ENCODE measurements around the gene SBK1. TPM values are rescaled to one million over a fixed set of nuclear protein-coding genes. Genes with fewer than 3 reads are reported as not detected.

The SBK1 gene
- total and polyA plus RNA-seq, 2 of the 4 experiments (the other 2 are of a cell fraction) = under 0.01 to 0.05 TPM

DNA sequence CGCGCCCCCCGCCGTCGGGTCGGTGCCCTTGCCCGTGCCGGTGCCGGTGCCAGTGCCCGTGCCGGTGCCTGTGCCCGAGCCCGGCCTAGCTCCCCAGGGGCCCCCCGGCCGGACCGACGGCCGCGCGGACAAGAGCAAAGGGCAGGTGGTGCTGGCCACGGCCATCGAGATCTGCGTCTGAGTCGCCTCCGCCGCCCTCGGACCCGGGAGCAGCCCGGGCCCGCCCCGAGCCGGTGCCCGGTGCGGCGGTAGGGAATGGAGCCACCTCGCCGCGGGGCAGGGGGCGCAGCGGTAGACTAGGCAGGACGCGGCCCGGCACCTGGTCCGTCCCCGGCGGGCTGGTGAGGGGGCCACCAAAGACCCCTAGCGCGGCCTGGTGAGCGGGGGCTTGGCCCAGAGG is 28.4 kb downstream of the SBK1 start:
- no peak overlapping the region for H4K5ac ChIP-seq (ENCODE audit: low read depth, low read length)
- no peak overlapping the region for H2BK5ac ChIP-seq (ENCODE audit: low read depth, low read length, poor library complexity, severe bottlenecking)
- intact Hi-C loops (cut with micrococcal nuclease) (loop anchor here (1.0 kb wide), 2 partner anchors 41 to 229 kb away; no protein-coding TSS in a partner anchor), dilution Hi-C loops (cut with HindIII; ENCODE audit: low sequenced_read_pairs, unreplicated experiment) (no loop called here), in situ Hi-C loops (cut with MboI; ENCODE audit: low sequenced_read_pairs) (loop anchor here (10.0 kb wide), 1 partner anchor 224 kb away; no protein-coding TSS in a partner anchor)
- H2AFZ ChIP-seq (replicated peaks; ENCODE audit: low read length, poor library complexity) = no peak overlapping the region
- H3K23ac ChIP-seq (ENCODE audit: low read depth, low read length) = no peak overlapping the region
- no peak overlapping the region for H3K27ac ChIP-seq (ENCODE audit: insufficient read depth, low read length)
- no peak overlapping the region for H2AK9ac ChIP-seq (replicated peaks; ENCODE audit: low read depth, low read length, poor library complexity)
- H3K36me3 ChIP-seq (ENCODE audit: control insufficient read depth, insufficient read depth, low read length) = no peaks in the 10 kb centered on the region
- ChIA-PET CTCF (no interaction called here), POLR2A (ENCODE audit: unreplicated experiment) (no interaction called here)
- H3K9me1 ChIP-seq (ENCODE audit: insufficient read depth, low read length) = no peaks in the 10 kb centered on the region
- no peak overlapping the region for H2BK20ac ChIP-seq (ENCODE audit: low read depth, low read length)
- no peak overlapping the region for H3K9ac ChIP-seq (ENCODE audit: low read depth, low read length)
- H3K56ac ChIP-seq (ENCODE audit: extremely low read depth, insufficient read depth, low read length) = no peak overlapping the region
- no peaks in the 10 kb centered on the region for H3K4me1 ChIP-seq (ENCODE audit: control insufficient read depth, insufficient read depth, low read length)
- DNase-seq (no peak), ATAC-seq (ENCODE audit: low read depth) (no peak)
- H3K18ac ChIP-seq (ENCODE audit: low read depth, low read length) = no peak overlapping the region
- H3K79me1 ChIP-seq (ENCODE audit: low read depth in 1 of 2, low read length in 2 of 2) = no peaks in the 10 kb centered on the region
- H2BK120ac ChIP-seq (ENCODE audit: low read depth, low read length) = no peak overlapping the region
- H2AK5ac ChIP-seq (ENCODE audit: low read depth, low read length) = no peak overlapping the region
- no peak overlapping the region for H4K8ac ChIP-seq (ENCODE audit: low read depth in 2 of 2, low read length in 2 of 2)
- H3K9me3 ChIP-seq (ENCODE audit: control insufficient read depth, insufficient read depth, low read length) = no peaks in the 10 kb centered on the region
- no TSS peak for BruUV-seq (replicated peaks)
- no peaks in the 10 kb centered on the region for H4K20me1 ChIP-seq (ENCODE audit: insufficient read depth, low read length)
- no peak overlapping the region for H3K14ac ChIP-seq (replicated peaks; ENCODE audit: low read depth, low read length)
- TF ChIP-seq MAZ (IDR thresholded peaks at IDR 0.05; ENCODE audit: borderline replicate concordance, low read depth, low read length) = no peak
- no peak for TF ChIP-seq CHD1 (IDR thresholded peaks at IDR 0.05; ENCODE audit: low read depth, low read length)
- TF ChIP-seq NFE2L2 (IDR thresholded peaks at IDR 0.05; ENCODE audit: low read depth, low read length) = no peak
- no peak for TF ChIP-seq RFX5 (IDR thresholded peaks at IDR 0.05; ENCODE audit: low read depth, low read length)
- TF ChIP-seq SMC3 (IDR thresholded peaks at IDR 0.05; ENCODE audit: low read depth, low read length) = no peak
- TF ChIP-seq, protein P1, sequence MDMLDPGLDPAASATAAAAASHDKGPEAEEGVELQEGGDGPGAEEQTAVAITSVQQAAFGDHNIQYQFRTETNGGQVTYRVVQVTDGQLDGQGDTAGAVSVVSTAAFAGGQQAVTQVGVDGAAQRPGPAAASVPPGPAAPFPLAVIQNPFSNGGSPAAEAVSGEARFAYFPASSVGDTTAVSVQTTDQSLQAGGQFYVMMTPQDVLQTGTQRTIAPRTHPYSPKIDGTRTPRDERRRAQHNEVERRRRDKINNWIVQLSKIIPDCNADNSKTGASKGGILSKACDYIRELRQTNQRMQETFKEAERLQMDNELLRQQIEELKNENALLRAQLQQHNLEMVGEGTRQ (IDR thresholded peaks at IDR 0.05; ENCODE audit: low read depth, low read length) = no peak
- no peak for TF ChIP-seq RCOR1 (IDR thresholded peaks at IDR 0.05; ENCODE audit: insufficient replicate concordance, low read length)
- TF ChIP-seq ELK1 (IDR thresholded peaks at IDR 0.05; ENCODE audit: borderline replicate concordance, low read depth, low read length) = no peak
- no peak overlapping the region for H3K4me2 ChIP-seq (ENCODE audit: low read depth, low read length)
- no peak overlapping the region for H3K4me3 ChIP-seq (ENCODE audit: insufficient read depth, low read depth, low read length)
- no peak overlapping the region for H2BK15ac ChIP-seq (ENCODE audit: low read depth, low read length)
- no peak overlapping the region for H4K91ac ChIP-seq (ENCODE audit: insufficient read depth, low read depth, low read length)
- no peak overlapping the region for H3K4ac ChIP-seq (ENCODE audit: low read depth, low read length)
- WGBS, 2 experiments (ENCODE audit: extremely low coverage in 2 of 2, insufficient read length in 1 of 2) = 99% methylated on average over 16 of the region's 49 CpGs; no CpG with 5 or more reads in 1 of the 2 experiments
- no peaks in the 10 kb centered on the region; the same call in 1 of the 2 replicates for H3K27me3 ChIP-seq (ENCODE audit: control insufficient read depth, insufficient read depth, low read length)

Measured in IMR-90 (cell line).